ENCODE data around the gene FAP. TPM values are rescaled to one million over a fixed set of nuclear protein-coding genes. Genes with fewer than 3 reads are reported as not detected.

Gene FAP
- total and polyA plus RNA-seq, 9 of the 15 experiments (the other 6 are each of a cell fraction or from before 2014, with no cell fraction given), result not detected

DNA sequence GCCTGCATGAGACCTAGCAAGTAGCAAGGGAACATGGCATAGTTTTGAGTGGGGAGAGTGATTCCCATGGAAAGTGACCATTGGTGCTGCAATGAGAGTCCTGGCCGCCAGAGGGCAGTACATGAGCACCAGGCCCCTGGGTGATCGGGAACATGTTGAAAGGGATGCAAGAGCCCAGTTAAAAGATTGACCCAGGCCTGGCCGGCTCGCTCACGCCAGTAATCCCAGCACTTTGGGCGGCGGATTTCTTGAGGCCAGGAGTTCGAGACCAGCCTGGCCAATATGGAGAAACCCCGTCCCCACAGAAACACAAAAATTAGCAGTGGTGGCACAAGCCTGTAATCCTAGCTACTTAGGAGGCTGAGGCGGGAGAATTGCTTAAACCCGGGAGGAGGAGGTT, 22.2 kb downstream of the FAP start (continued):
- TF ChIP-seq, protein P1, sequence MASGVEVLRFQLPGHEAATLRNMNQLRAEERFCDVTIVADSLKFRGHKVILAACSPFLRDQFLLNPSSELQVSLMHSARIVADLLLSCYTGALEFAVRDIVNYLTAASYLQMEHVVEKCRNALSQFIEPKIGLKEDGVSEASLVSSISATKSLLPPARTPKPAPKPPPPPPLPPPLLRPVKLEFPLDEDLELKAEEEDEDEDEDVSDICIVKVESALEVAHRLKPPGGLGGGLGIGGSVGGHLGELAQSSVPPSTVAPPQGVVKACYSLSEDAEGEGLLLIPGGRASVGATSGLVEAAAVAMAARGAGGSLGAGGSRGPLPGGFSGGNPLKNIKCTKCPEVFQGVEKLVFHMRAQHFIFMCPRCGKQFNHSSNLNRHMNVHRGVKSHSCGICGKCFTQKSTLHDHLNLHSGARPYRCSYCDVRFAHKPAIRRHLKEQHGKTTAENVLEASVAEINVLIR (CRISPR knock-in tag; IDR thresholded peaks at IDR 0.05), result no peak
- TF ChIP-seq KLF6 (CRISPR knock-in tag; IDR thresholded peaks at IDR 0.05; ENCODE audit: borderline replicate concordance) (no peak), ARID2 (IDR thresholded peaks at IDR 0.05) (no peak), NR2C1 (IDR thresholded peaks at IDR 0.05) (no peak), NR2C1 (tag; IDR thresholded peaks at IDR 0.05) (no peak), HMG20B (CRISPR knock-in tag; IDR thresholded peaks at IDR 0.05) (no peak), FOSL1 (tag; conservative IDR thresholded peaks at IDR 0.05) (no peak), THRAP3 (IDR thresholded peaks at IDR 0.05; ENCODE audit: borderline replicate concordance) (no peak), ZNF696 (CRISPR knock-in tag; conservative IDR thresholded peaks at IDR 0.05) (no peak), SMC3 (conservative IDR thresholded peaks at IDR 0.05; ENCODE audit: insufficient read depth, low read depth, low read length) (0 out of 2 replicates have a peak, but pooled peaks have one; percentile 30), U2AF2 (optimal IDR thresholded peaks at IDR 0.05; ENCODE audit: low read depth, low read length) (no peak), ZNF408 (CRISPR knock-in tag; IDR thresholded peaks at IDR 0.05; ENCODE audit: low read depth) (no peak), ERF (CRISPR knock-in tag; IDR thresholded peaks at IDR 0.05) (no peak), SPI1 (IDR thresholded peaks at IDR 0.05; ENCODE audit: borderline replicate concordance, low read depth, low read length) (no peak)
- TF ChIP-seq, protein P2, sequence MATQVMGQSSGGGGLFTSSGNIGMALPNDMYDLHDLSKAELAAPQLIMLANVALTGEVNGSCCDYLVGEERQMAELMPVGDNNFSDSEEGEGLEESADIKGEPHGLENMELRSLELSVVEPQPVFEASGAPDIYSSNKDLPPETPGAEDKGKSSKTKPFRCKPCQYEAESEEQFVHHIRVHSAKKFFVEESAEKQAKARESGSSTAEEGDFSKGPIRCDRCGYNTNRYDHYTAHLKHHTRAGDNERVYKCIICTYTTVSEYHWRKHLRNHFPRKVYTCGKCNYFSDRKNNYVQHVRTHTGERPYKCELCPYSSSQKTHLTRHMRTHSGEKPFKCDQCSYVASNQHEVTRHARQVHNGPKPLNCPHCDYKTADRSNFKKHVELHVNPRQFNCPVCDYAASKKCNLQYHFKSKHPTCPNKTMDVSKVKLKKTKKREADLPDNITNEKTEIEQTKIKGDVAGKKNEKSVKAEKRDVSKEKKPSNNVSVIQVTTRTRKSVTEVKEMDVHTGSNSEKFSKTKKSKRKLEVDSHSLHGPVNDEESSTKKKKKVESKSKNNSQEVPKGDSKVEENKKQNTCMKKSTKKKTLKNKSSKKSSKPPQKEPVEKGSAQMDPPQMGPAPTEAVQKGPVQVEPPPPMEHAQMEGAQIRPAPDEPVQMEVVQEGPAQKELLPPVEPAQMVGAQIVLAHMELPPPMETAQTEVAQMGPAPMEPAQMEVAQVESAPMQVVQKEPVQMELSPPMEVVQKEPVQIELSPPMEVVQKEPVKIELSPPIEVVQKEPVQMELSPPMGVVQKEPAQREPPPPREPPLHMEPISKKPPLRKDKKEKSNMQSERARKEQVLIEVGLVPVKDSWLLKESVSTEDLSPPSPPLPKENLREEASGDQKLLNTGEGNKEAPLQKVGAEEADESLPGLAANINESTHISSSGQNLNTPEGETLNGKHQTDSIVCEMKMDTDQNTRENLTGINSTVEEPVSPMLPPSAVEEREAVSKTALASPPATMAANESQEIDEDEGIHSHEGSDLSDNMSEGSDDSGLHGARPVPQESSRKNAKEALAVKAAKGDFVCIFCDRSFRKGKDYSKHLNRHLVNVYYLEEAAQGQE (IDR thresholded peaks at IDR 0.05; ENCODE audit: borderline replicate concordance), result peak; percentile 24; the same call in 1 of the 2 replicates
- TF ChIP-seq, protein P2 (CRISPR knock-in tag; IDR thresholded peaks at IDR 0.05; ENCODE audit: low read depth), result no peak
- TF ChIP-seq, protein P3, sequence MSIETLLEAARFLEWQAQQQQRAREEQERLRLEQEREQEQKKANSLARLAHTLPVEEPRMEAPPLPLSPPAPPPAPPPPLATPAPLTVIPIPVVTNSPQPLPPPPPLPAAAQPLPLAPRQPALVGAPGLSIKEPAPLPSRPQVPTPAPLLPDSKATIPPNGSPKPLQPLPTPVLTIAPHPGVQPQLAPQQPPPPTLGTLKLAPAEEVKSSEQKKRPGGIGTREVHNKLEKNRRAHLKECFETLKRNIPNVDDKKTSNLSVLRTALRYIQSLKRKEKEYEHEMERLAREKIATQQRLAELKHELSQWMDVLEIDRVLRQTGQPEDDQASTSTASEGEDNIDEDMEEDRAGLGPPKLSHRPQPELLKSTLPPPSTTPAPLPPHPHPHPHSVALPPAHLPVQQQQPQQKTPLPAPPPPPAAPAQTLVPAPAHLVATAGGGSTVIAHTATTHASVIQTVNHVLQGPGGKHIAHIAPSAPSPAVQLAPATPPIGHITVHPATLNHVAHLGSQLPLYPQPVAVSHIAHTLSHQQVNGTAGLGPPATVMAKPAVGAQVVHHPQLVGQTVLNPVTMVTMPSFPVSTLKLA (conservative IDR thresholded peaks at IDR 0.05), result no peak
- TF ChIP-seq, protein P4, sequence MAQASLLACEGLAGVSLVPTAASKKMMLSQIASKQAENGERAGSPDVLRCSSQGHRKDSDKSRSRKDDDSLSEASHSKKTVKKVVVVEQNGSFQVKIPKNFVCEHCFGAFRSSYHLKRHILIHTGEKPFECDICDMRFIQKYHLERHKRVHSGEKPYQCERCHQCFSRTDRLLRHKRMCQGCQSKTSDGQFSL (CRISPR knock-in tag; IDR thresholded peaks at IDR 0.05), result no peak
- TF ChIP-seq, protein P4 (tag; IDR thresholded peaks at IDR 0.05), result no peak

Data from K562 (cell line).